SK-N-SH (cell line): ENCODE measurements around the gene OSBPL6. TPM values are rescaled to one million over a fixed set of nuclear protein-coding genes. Genes with fewer than 3 reads are reported as not detected.

Source experiments
- CTCF ChIA-PET: fragments of 300-600, 350-600 bp; formaldehyde crosslinking; extraction: SDS; loops from one replicate; lab custom pipeline; 2021; lab: Yijun Ruan, JAX
- POLR2A ChIA-PET: fragments of 350-600 bp; sonication (Branson Sonifier 250); formaldehyde crosslinking; extraction: SDS; loops from one replicate; lab custom pipeline; 2020; ENCODE audit warnings: antibody characterized with exemption, inconsistent platforms; lab: Yijun Ruan, JAX
- DNase-seq: peaks from one replicate; pipeline ENCODE4 v3.0.0; 2012
- H2AFZ ChIP-seq: fragments of 200-600 bp; sonication (generic); 2 replicates; pipeline ENCODE4 v1.8.1; 2016; ENCODE audit warnings: antibody characterized with exemption, mild to moderate bottlenecking, low read depth
- H3F3A ChIP-seq: fragments of 200-600 bp; sonication (generic); replicated peaks from 2 replicates; pipeline ENCODE3; 2016; ENCODE audit warnings: antibody characterized with exemption, mild to moderate bottlenecking; ENCODE audit not compliant: insufficient read depth
- H3K27ac ChIP-seq, 2 experiments: fragments of 200-500 bp in 1 of 2; fragments of 200-600 bp in 1 of 2; sonication (Bioruptor generic) in 1 of 2; sonication (generic), shearing (Covaris generic) in 1 of 2; 2 replicates each; pipeline versions ENCODE4 v1.5.1 to v1.6.1; 2014 to 2016; ENCODE audit warnings: low read depth in 2 of 2, inconsistent platforms in 1 of 2, low read length in 1 of 2, mild to moderate bottlenecking in 1 of 2, mixed read lengths in 1 of 2
- H3K27me3 ChIP-seq: fragments of 200-600 bp; sonication (generic), shearing (Covaris generic); 2 replicates; pipeline ENCODE4 v1.6.1; 2016; ENCODE audit warnings: mixed run types; ENCODE audit not compliant: insufficient read depth
- H3K36me3 ChIP-seq, 2 experiments: fragments of 200-500 bp in 1 of 2; fragments of 200-600 bp in 1 of 2; sonication (Bioruptor generic) in 1 of 2; sonication (generic) in 1 of 2; replicated peaks in 1 of 2; 2 replicates each; pipeline versions ENCODE3 to v1.5.1; 2014 to 2016; ENCODE audit warnings: low read length in 1 of 2, mild to moderate bottlenecking in 1 of 2; ENCODE audit not compliant: insufficient read depth in 2 of 2, control insufficient read depth in 1 of 2
- H3K4me1 ChIP-seq, 2 experiments: fragments of 200-500 bp in 1 of 2; fragments of 200-600 bp in 1 of 2; sonication (Bioruptor generic) in 1 of 2; sonication (generic), shearing (Covaris generic) in 1 of 2; 2 replicates each; pipeline versions ENCODE4 v1.5.1 to v1.6.1; 2014 to 2016; ENCODE audit warnings: low read depth in 1 of 2, low read length in 1 of 2, mixed run types in 1 of 2; ENCODE audit not compliant: insufficient read depth in 2 of 2, control insufficient read depth in 1 of 2
- H3K4me2 ChIP-seq: fragments of 200-600 bp; sonication (generic), shearing (Covaris generic); 2 replicates; pipeline ENCODE4 v1.6.1; 2017; ENCODE audit warnings: mixed run types
- H3K4me3 ChIP-seq, 2 experiments: fragments of 200-500 bp in 1 of 2; fragments of 200-600 bp in 1 of 2; sonication (Bioruptor generic) in 1 of 2; sonication (generic), shearing (Covaris generic) in 1 of 2; 2 replicates each; pipeline versions ENCODE4 v1.5.1 to v1.8.1; 2014 to 2016; ENCODE audit warnings: low read depth in 2 of 2, inconsistent platforms in 1 of 2, low read length in 1 of 2, mild to moderate bottlenecking in 1 of 2, mixed read lengths in 1 of 2, moderate library complexity in 1 of 2
- H3K79me2 ChIP-seq: fragments of 200-600 bp; sonication (generic); 2 replicates; pipeline ENCODE4 v1.8.1; 2017; ENCODE audit warnings: mild to moderate bottlenecking; ENCODE audit not compliant: insufficient read depth
- H3K9ac ChIP-seq: fragments of 200-600 bp; sonication (generic); 2 replicates; pipeline ENCODE4 v1.6.1; 2017; ENCODE audit warnings: mixed run types
- H3K9me2 ChIP-seq: fragments of 200-600 bp; sonication (generic); 2 replicates; pipeline ENCODE4 v1.6.1; 2017; ENCODE audit warnings: mixed run types
- H3K9me3 ChIP-seq: fragments of 200-600 bp; sonication (generic); 2 replicates; pipeline ENCODE4 v1.6.1; 2017; ENCODE audit warnings: mixed run types, mild to moderate bottlenecking, moderate library complexity
- H4K20me1 ChIP-seq: fragments of 200-600 bp; sonication (generic); 2 replicates; pipeline ENCODE4 v1.6.1; 2017; ENCODE audit warnings: mild to moderate bottlenecking, mixed run types; ENCODE audit not compliant: insufficient read depth
- ELF1 ChIP-seq: IDR thresholded peaks from 2 replicates; pipeline ENCODE4 v1.4.0; 2012
- EZH2phosphoT487 ChIP-seq: fragments of 200-600 bp; sonication (generic); IDR thresholded peaks from 2 replicates; pipeline ENCODE4 v1.6.1; 2017; ENCODE audit warnings: low read depth, mixed run types, mild to moderate bottlenecking, antibody characterized with exemption, moderate library complexity, borderline replicate concordance
- FOSL2 ChIP-seq: IDR thresholded peaks from 2 replicates; pipeline ENCODE4 v1.4.0; 2012; ENCODE audit warnings: low read depth, mild to moderate bottlenecking, moderate library complexity, borderline replicate concordance
- GATA2 ChIP-seq: sonication (generic); formaldehyde crosslinking; IDR thresholded peaks from 2 replicates; pipeline ENCODE4 v1.5.0; 2020; ENCODE audit warnings: mild to moderate bottlenecking, missing genetic modification reagents
- JUND ChIP-seq: IDR thresholded peaks from 2 replicates; pipeline ENCODE4 v1.4.0; 2012
- MEF2A ChIP-seq: IDR thresholded peaks from 2 replicates; pipeline ENCODE4 v1.4.0; 2012; ENCODE audit warnings: low read depth, borderline replicate concordance
- NFIC ChIP-seq: IDR thresholded peaks from 2 replicates; pipeline ENCODE4 v1.4.0; 2012; ENCODE audit warnings: borderline replicate concordance
- RXRA ChIP-seq: IDR thresholded peaks from 2 replicates; pipeline ENCODE4 v1.4.0; 2012; ENCODE audit warnings: low read depth, mild to moderate bottlenecking, borderline replicate concordance
- SMC3 ChIP-seq: IDR thresholded peaks from 2 replicates; pipeline ENCODE4 v1.6.1; 2012; ENCODE audit warnings: low read depth, low read length, improper control_type of control experiment
- TCF12 ChIP-seq: IDR thresholded peaks from 2 replicates; pipeline ENCODE4 v1.4.0; 2012
- YY1 ChIP-seq: IDR thresholded peaks from 2 replicates; pipeline ENCODE4 v1.4.0; 2012; ENCODE audit warnings: low read depth, mild to moderate bottlenecking
- WGBS: methylation state at CpG from one replicate; pipeline ENCODE4 v1.1.6; 2017; ENCODE audit warnings: low lambda C conversion rate; 5-methylcytosine and 5-hydroxymethylcytosine counted together
- polyA plus RNA-seq, 3 experiments: library from polyadenylated mRNA; depleted of rRNA; stranded (reverse); fragments of >200 nt; gene quantifications; 2 replicates each; pipeline ENCODE4 v1.2.3, GENCODE V29; 2012
- TF ChIP-seq, protein P1 (sequence below): IDR thresholded peaks from 2 replicates; pipeline ENCODE4 v1.4.0; 2012; ENCODE audit warnings: low read depth, borderline replicate concordance
- TF ChIP-seq, protein P2 (sequence below): IDR thresholded peaks from 2 replicates; pipeline ENCODE4 v1.6.1; 2012; ENCODE audit warnings: mild to moderate bottlenecking, low read depth, low read length, moderate library complexity
- TF ChIP-seq, protein P3 (sequence below): fragments of 200-600 bp; sonication (generic); IDR thresholded peaks from 2 replicates; pipeline ENCODE4 v1.6.1; 2017; ENCODE audit warnings: antibody characterized with exemption, mild to moderate bottlenecking, moderate library complexity

OSBPL6 gene
- polyA plus RNA-seq, 1 of the 3 experiments (the other 2 are of a cell fraction): 2.7 TPM

DNA sequence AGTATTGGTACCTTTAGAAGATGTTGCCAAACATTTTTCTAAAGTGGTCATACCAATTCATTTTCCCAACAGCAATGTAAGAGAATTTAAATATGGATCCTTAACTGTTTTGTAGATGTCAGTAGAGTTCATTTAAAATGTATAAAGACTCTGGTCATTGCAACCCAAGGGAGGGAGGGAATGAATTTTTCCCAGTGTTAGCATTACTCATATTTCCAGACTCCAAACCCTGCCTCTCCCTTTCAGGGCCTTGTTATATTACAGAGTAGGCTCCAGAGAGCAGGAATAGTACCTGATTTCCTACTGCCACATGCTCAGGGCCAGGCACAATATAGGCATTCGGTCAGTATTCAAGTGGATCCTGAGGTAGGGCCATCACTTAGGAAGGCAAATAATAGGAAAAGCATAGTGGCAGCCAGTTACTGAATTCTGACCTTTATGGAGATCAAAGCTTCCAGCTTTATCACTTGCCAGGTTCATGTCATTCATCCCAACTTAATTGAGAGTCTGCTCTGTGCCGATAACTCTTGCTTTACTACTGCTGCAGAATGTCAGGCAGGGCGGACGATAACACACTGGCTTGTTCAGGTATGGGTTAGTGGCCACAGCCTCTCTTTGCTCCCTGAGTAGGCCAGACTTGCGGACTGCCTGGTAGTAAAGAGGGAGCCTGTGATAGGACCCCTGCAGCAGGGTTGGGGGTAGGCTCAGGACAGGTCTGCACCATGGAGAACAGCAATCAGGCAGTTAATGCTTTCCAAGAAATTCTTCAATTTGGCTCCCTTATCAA is 75.3 kb downstream of the OSBPL6 start:
- no peaks in the 10 kb centered on the region for H3K27me3 ChIP-seq
- no peak overlapping the region for H3K4me3 ChIP-seq
- TF ChIP-seq GATA2 (CRISPR knock-in tag) (no peak), TCF12 (no peak), ELF1 (no peak), SMC3 (no peak), NFIC (no peak), RXRA (no peak), YY1 (no peak), JUND (no peak), FOSL2 (no peak), EZH2phosphoT487 (no peak), MEF2A (no peak)
- TF ChIP-seq, protein P1, sequence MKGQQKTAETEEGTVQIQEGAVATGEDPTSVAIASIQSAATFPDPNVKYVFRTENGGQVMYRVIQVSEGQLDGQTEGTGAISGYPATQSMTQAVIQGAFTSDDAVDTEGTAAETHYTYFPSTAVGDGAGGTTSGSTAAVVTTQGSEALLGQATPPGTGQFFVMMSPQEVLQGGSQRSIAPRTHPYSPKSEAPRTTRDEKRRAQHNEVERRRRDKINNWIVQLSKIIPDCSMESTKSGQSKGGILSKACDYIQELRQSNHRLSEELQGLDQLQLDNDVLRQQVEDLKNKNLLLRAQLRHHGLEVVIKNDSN: no peak
- TF ChIP-seq, protein P2, sequence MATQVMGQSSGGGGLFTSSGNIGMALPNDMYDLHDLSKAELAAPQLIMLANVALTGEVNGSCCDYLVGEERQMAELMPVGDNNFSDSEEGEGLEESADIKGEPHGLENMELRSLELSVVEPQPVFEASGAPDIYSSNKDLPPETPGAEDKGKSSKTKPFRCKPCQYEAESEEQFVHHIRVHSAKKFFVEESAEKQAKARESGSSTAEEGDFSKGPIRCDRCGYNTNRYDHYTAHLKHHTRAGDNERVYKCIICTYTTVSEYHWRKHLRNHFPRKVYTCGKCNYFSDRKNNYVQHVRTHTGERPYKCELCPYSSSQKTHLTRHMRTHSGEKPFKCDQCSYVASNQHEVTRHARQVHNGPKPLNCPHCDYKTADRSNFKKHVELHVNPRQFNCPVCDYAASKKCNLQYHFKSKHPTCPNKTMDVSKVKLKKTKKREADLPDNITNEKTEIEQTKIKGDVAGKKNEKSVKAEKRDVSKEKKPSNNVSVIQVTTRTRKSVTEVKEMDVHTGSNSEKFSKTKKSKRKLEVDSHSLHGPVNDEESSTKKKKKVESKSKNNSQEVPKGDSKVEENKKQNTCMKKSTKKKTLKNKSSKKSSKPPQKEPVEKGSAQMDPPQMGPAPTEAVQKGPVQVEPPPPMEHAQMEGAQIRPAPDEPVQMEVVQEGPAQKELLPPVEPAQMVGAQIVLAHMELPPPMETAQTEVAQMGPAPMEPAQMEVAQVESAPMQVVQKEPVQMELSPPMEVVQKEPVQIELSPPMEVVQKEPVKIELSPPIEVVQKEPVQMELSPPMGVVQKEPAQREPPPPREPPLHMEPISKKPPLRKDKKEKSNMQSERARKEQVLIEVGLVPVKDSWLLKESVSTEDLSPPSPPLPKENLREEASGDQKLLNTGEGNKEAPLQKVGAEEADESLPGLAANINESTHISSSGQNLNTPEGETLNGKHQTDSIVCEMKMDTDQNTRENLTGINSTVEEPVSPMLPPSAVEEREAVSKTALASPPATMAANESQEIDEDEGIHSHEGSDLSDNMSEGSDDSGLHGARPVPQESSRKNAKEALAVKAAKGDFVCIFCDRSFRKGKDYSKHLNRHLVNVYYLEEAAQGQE: no peak
- TF ChIP-seq, protein P3, sequence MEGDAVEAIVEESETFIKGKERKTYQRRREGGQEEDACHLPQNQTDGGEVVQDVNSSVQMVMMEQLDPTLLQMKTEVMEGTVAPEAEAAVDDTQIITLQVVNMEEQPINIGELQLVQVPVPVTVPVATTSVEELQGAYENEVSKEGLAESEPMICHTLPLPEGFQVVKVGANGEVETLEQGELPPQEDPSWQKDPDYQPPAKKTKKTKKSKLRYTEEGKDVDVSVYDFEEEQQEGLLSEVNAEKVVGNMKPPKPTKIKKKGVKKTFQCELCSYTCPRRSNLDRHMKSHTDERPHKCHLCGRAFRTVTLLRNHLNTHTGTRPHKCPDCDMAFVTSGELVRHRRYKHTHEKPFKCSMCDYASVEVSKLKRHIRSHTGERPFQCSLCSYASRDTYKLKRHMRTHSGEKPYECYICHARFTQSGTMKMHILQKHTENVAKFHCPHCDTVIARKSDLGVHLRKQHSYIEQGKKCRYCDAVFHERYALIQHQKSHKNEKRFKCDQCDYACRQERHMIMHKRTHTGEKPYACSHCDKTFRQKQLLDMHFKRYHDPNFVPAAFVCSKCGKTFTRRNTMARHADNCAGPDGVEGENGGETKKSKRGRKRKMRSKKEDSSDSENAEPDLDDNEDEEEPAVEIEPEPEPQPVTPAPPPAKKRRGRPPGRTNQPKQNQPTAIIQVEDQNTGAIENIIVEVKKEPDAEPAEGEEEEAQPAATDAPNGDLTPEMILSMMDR: no peak
- H3K9ac ChIP-seq: no peak overlapping the region
- WGBS: 93% methylated on average over 5 of the region's 5 CpGs
- H3F3A ChIP-seq: no peaks in the 10 kb centered on the region
- H3K9me3 ChIP-seq: no peaks in the 10 kb centered on the region
- H4K20me1 ChIP-seq: no peaks in the 10 kb centered on the region
- peaks cover 3 to 4% of the 10 kb centered on the region in 2 experiments; a peak in 2 of 4 replicates for H3K4me1 ChIP-seq
- no peaks in the 10 kb centered on the region for H3K9me2 ChIP-seq
- H3K4me2 ChIP-seq: no peak overlapping the region
- no peaks in the 10 kb centered on the region for H3K79me2 ChIP-seq
- H3K36me3 ChIP-seq: no peaks in the 10 kb centered on the region
- no peak overlapping the region for H2AFZ ChIP-seq
- no peak overlapping the region for H3K27ac ChIP-seq
- ChIA-PET POLR2A (no interaction called here), CTCF (no interaction called here)
- no peak for DNase-seq
